M059J (cell line): ENCODE measurements around the gene TMCO4. TPM values are rescaled to one million over a fixed set of nuclear protein-coding genes. Genes with fewer than 3 reads are reported as not detected.
"Not testable (repeated sequence)": the region's sequence is repeated elsewhere in the genome, so short reads cannot be mapped to it uniquely, and the experiment has no call there.

Source experiments
- DNase-seq: peaks from one replicate; pipeline ENCODE4 v3.0.0-alpha.2; 2012; ENCODE audit warnings: low read depth
- total RNA-seq: library from RNA; depleted of rRNA; stranded (reverse); fragments of >200 nt; shearing (Covaris generic); gene quantifications from 2 replicates; pipeline ENCODE4 v1.2.3, GENCODE V29; 2014; rRNA removed

The TMCO4 gene
- total RNA-seq, result 25.0 and 39.8 TPM in 2 replicates

GRCh38 chr1:19799230-19800075 lies at the start of gene TMCO4:
TSS of gene TMCO4 (minus strand) at chr1:19799916. CDS start at chr1:19780758, 19,158 bp downstream.
- DNase-seq, result peak; percentile 74

- not testable (repeated sequence) for DNase-seq
Measured at GRCh38 chr1:19849307-19849706, 49.6 kb upstream of the TMCO4 start.

- not testable (repeated sequence) for DNase-seq
Measured at GRCh38 chr1:19847334-19847733, 47.6 kb upstream of the TMCO4 start.

GRCh38 chr1:19846338-19846737 lies 46.6 kb upstream of the TMCO4 start:
- no peak for DNase-seq

GRCh38 chr1:19845555-19845954 lies 45.8 kb upstream of the TMCO4 start:
- no peak for DNase-seq

- peak; percentile 60 for DNase-seq
Measured at GRCh38 chr1:19844731-19845495, 45.2 kb upstream of the TMCO4 start.

- DNase-seq, result no peak
Measured at GRCh38 chr1:19840228-19840627, 40.5 kb upstream of the TMCO4 start.

- DNase-seq, result no peak
Measured at GRCh38 chr1:19837866-19838265, 38.1 kb upstream of the TMCO4 start.

GRCh38 chr1:19835578-19835977 lies 35.9 kb upstream of the TMCO4 start:
- no peak for DNase-seq

GRCh38 chr1:19831441-19831840 lies 31.7 kb upstream of the TMCO4 start:
- DNase-seq, result no peak

GRCh38 chr1:19828546-19828945 lies 28.8 kb upstream of the TMCO4 start:
- peak; percentile 82 for DNase-seq

GRCh38 chr1:19825298-19825697 lies 25.6 kb upstream of the TMCO4 start:
- DNase-seq, result no peak

GRCh38 chr1:19824541-19824940 lies 24.8 kb upstream of the TMCO4 start:
- DNase-seq, result peak; percentile 68

- DNase-seq, result no peak
Measured at GRCh38 chr1:19824036-19824435, 24.3 kb upstream of the TMCO4 start.

- no peak for DNase-seq
Measured at GRCh38 chr1:19819701-19820100, 20.0 kb upstream of the TMCO4 start.

- DNase-seq, result no peak
Measured at GRCh38 chr1:19818324-19818723, 18.6 kb upstream of the TMCO4 start.

- DNase-seq, result no peak
Measured at GRCh38 chr1:19817160-19817559, 17.4 kb upstream of the TMCO4 start.

- not testable (repeated sequence) for DNase-seq
Measured at GRCh38 chr1:19816737-19817086, 17.0 kb upstream of the TMCO4 start.

GRCh38 chr1:19815801-19816736 lies 16.4 kb upstream of the TMCO4 start:
- DNase-seq, result no peak

- DNase-seq, result no peak
Measured at GRCh38 chr1:19814681-19815503, 15.2 kb upstream of the TMCO4 start, which contains the start of gene RNF186. TSS of gene RNF186 (minus strand) at chr1:19815283. CDS start at chr1:19815101, 182 bp downstream.

- DNase-seq, result no peak
Measured at GRCh38 chr1:19814244-19814661, 14.5 kb upstream of the TMCO4 start.
